Hepatocyte (in vitro differentiated cells): ENCODE data around the gene GDPD5.

Experiments used
- EZH2 ChIP-seq: fragments of 200-600 bp; sonication (generic); IDR thresholded peaks from 2 replicates; pipeline ENCODE4 v1.6.1; 2016; ENCODE audit warnings: antibody characterized with exemption, mild to moderate bottlenecking, borderline replicate concordance
- EZH2phosphoT487 ChIP-seq: fragments of 200-600 bp; sonication (generic); IDR thresholded peaks from one replicate; pipeline ENCODE4 v1.6.1; 2018; ENCODE audit warnings: antibody characterized with exemption, mild to moderate bottlenecking, low read depth, moderate library complexity; ENCODE audit not compliant: unreplicated experiment, severe bottlenecking
- TF ChIP-seq, protein P1 (sequence below): fragments of 200-600 bp; sonication (generic); IDR thresholded peaks from 2 replicates; pipeline ENCODE4 v1.5.1; 2016; ENCODE audit warnings: antibody characterized with exemption, mild to moderate bottlenecking; ENCODE audit not compliant: poor library complexity

DNA sequence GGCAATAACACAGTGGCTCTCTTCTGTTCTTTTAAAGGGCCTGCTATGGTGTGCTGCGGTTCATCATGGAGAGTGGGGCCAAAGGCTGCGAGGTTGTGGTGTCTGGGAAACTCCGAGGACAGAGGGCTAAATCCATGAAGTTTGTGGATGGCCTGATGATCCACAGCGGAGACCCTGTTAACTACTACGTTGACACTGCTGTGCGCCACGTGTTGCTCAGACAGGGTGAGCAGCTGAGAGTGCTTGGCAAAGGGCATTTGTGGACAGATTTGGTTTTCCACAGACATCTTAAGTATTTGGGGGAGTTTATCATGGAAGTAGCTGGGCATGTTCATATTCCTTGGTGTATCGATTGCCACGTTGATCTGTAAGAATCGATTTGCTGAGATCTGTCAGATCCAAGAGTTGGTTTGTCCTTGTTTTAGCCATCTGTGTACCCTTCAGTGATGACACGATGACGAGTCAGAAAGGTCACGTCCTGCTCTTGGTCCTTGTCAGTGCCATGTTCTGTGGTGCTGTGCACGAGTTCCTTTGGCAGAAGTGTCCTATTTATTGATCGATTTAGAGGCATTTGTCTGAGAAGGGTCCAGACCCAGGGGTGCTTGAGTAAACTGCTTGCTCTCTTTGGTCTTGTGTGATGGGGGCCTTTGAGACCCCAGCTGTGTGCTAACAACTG lies 121.6 kb downstream of the GDPD5 start:
- TF ChIP-seq, protein P1, sequence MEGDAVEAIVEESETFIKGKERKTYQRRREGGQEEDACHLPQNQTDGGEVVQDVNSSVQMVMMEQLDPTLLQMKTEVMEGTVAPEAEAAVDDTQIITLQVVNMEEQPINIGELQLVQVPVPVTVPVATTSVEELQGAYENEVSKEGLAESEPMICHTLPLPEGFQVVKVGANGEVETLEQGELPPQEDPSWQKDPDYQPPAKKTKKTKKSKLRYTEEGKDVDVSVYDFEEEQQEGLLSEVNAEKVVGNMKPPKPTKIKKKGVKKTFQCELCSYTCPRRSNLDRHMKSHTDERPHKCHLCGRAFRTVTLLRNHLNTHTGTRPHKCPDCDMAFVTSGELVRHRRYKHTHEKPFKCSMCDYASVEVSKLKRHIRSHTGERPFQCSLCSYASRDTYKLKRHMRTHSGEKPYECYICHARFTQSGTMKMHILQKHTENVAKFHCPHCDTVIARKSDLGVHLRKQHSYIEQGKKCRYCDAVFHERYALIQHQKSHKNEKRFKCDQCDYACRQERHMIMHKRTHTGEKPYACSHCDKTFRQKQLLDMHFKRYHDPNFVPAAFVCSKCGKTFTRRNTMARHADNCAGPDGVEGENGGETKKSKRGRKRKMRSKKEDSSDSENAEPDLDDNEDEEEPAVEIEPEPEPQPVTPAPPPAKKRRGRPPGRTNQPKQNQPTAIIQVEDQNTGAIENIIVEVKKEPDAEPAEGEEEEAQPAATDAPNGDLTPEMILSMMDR = no peak
- TF ChIP-seq EZH2phosphoT487 = no peak
- TF ChIP-seq EZH2 = no peak
